A549 (cell line): Measurements from ENCODE around the gene RASA4B.

ENCODE experiments used
- CTCF ChIP-seq: fragments of >200 bp; sonication (Bioruptor Twin); formaldehyde crosslinking; IDR thresholded peaks from 3 replicates; pipeline ENCODE4 v1.5.1; 2016
- ELK1 ChIP-seq: fragments of 150-350 bp; IDR thresholded peaks from 2 replicates; pipeline ENCODE4 v1.6.1; 2014; ENCODE audit warnings: low read depth, mild to moderate bottlenecking, low read length
- EP300 ChIP-seq, 2 experiments: fragments of >200 bp; sonication (Bioruptor Twin); formaldehyde crosslinking; IDR thresholded peaks; 2 replicates in 1 of 2; 3 replicates in 1 of 2; pipeline ENCODE4 v1.6.1; 2016 to 2017
- JUN ChIP-seq, 2 experiments: fragments of >200 bp; sonication (Bioruptor Twin); formaldehyde crosslinking; IDR thresholded peaks; 2 replicates in 1 of 2; 3 replicates in 1 of 2; pipeline ENCODE4 v1.6.1; 2016 to 2017
- KDM1A ChIP-seq: fragments of 200-600 bp; sonication (generic); IDR thresholded peaks from 2 replicates; pipeline ENCODE4 v1.6.1; 2016; ENCODE audit warnings: low read depth, mild to moderate bottlenecking
- POLR2A ChIP-seq: IDR thresholded peaks from 2 replicates; pipeline ENCODE4 v1.6.1; 2012; ENCODE audit warnings: mild to moderate bottlenecking, low read length
- RCOR1 ChIP-seq: fragments of 150-350 bp; IDR thresholded peaks from 2 replicates; pipeline ENCODE4 v1.6.1; 2014; ENCODE audit warnings: antibody characterized with exemption, low read length, low read depth
- SREBF2 ChIP-seq: fragments of 450-650 bp; IDR thresholded peaks from 2 replicates; pipeline ENCODE4 v1.6.1; 2014; ENCODE audit warnings: mild to moderate bottlenecking, moderate library complexity

GRCh38 chr7:102471791-102472125, 45.8 kb downstream of the RASA4B start:
- TF ChIP-seq POLR2A (no peak), CTCF (no peak), KDM1A (no peak), JUN (IDR thresholded peaks at IDR 0.05) (no peak), RCOR1 (no peak), ELK1 (no peak), EP300 (IDR thresholded peaks at IDR 0.05) (no peak), SREBF2 (no peak)
